Measurements from ENCODE around the gene KANSL1.

DNA sequence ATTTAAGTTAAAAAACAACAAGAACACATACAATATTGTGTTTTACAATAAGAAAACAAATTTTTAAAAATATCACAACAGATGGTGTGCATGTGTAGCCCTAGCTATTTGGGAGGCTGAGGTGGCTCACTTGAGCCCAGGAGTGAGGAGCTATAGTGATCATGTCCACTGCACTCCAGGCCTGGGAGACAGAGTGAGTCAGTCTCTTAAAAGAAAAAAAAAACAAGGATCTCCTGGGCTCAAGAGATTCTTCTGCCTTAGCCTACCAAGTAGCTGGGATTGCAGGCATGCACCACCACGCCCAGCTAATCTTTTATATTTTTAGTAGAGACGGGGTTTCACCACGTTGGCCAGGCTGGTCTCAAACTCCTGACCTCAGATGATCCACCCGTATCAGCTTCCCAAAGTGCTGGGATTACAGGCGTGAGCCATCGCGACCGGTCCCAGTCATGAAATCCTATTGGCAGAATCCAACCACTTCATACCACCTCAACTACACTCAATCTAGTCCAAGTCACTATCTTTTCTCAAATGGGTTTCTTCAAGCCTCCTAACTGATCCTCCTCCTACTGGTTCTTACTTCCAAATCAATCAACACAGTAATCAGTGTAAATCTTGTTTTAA is 139.2 kb downstream of the KANSL1 start:
- TF ChIP-seq, protein P1, sequence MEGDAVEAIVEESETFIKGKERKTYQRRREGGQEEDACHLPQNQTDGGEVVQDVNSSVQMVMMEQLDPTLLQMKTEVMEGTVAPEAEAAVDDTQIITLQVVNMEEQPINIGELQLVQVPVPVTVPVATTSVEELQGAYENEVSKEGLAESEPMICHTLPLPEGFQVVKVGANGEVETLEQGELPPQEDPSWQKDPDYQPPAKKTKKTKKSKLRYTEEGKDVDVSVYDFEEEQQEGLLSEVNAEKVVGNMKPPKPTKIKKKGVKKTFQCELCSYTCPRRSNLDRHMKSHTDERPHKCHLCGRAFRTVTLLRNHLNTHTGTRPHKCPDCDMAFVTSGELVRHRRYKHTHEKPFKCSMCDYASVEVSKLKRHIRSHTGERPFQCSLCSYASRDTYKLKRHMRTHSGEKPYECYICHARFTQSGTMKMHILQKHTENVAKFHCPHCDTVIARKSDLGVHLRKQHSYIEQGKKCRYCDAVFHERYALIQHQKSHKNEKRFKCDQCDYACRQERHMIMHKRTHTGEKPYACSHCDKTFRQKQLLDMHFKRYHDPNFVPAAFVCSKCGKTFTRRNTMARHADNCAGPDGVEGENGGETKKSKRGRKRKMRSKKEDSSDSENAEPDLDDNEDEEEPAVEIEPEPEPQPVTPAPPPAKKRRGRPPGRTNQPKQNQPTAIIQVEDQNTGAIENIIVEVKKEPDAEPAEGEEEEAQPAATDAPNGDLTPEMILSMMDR (IDR thresholded peaks at IDR 0.05) = no peak
- no peak for TF ChIP-seq EP300 (IDR thresholded peaks at IDR 0.05)
- TF ChIP-seq POLR2A (IDR thresholded peaks at IDR 0.05) = no peak
